AG10803 (cell line): Measurements from ENCODE around the gene PIK3R1.

Experiments used
- DNase-seq: peaks from one replicate; pipeline ENCODE4 v3.0.0; 2010; ENCODE audit warnings: low read depth
- H3K4me3 ChIP-seq: 2 replicates; pipeline ENCODE4 v1.5.1; 2011; ENCODE audit warnings: mild to moderate bottlenecking, low read length, control low read depth
- TF ChIP-seq, protein P1 (sequence below): conservative IDR thresholded peaks from 2 replicates; pipeline ENCODE4 v1.5.1; 2011; ENCODE audit warnings: mild to moderate bottlenecking, low read length, control low read depth, inconsistent platforms

The PIK3R1 gene

DNA sequence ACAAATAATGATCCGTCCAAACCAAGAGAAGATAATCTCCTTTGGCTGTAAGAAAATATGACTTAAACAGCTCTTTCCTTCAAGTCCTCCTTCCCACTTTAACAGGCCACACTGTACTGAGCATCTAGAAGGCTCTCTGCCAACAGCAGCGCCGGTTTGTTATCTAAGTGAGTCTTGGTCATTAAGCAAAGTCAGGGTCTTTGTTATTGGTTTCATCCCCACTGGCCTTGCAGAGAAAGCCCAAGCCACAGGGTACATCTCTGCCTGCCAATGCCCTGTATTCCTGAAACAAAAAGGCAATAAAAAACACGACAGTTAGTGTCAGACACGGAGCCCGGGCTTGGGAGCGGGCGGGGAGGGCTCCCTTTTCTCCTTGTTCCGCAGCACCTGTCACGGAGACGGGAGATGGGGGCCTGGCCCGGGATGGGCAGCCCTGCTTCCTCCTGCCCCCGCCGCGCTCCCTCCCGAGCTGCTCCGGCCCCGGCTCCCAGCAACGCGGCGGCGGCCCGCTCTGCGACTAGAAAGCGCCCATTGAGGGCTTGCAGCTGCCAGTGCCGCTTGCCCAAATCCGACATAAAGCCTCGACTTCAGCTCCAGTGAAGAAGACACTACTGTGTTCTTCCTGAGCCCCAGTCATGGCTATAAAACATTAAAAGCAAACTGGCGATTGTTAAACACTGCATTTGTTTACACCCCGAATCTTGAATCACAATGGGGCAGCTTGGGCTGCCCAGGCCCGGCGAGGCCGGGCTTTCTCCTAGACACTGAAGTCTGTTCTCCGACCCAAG is 28.1 kb upstream of the PIK3R1 start:
- TF ChIP-seq, protein P1, sequence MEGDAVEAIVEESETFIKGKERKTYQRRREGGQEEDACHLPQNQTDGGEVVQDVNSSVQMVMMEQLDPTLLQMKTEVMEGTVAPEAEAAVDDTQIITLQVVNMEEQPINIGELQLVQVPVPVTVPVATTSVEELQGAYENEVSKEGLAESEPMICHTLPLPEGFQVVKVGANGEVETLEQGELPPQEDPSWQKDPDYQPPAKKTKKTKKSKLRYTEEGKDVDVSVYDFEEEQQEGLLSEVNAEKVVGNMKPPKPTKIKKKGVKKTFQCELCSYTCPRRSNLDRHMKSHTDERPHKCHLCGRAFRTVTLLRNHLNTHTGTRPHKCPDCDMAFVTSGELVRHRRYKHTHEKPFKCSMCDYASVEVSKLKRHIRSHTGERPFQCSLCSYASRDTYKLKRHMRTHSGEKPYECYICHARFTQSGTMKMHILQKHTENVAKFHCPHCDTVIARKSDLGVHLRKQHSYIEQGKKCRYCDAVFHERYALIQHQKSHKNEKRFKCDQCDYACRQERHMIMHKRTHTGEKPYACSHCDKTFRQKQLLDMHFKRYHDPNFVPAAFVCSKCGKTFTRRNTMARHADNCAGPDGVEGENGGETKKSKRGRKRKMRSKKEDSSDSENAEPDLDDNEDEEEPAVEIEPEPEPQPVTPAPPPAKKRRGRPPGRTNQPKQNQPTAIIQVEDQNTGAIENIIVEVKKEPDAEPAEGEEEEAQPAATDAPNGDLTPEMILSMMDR, result no peak
- no peak for DNase-seq
- H3K4me3 ChIP-seq, result no peak overlapping the region

GRCh38 chr5:68189171-68189570 is 26.4 kb upstream of the PIK3R1 start:
- no peak for DNase-seq
- TF ChIP-seq, protein P1, result no peak
- no peak overlapping the region for H3K4me3 ChIP-seq

DNA sequence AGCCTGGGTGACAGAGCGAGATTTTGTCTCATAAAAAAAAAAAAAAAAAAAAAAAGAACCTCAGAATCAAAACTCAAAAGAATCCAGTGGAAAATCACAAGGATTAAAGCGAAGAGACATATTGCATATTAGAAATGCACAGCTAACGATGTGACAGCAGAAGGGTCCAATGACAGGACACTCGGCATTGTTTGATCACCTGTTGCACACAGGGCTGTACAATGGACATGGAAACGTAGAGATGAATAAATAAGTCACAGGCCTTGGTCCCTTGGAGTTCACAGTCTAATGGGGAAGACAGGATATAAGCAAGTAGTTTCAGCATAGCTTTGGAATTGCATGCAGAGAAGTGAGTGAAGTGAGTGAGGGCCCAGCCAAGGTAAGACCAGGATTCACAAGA is 25.9 kb upstream of the PIK3R1 start:
- TF ChIP-seq, protein P1, result no peak
- no peak for DNase-seq
- H3K4me3 ChIP-seq, result no peak overlapping the region

DNA sequence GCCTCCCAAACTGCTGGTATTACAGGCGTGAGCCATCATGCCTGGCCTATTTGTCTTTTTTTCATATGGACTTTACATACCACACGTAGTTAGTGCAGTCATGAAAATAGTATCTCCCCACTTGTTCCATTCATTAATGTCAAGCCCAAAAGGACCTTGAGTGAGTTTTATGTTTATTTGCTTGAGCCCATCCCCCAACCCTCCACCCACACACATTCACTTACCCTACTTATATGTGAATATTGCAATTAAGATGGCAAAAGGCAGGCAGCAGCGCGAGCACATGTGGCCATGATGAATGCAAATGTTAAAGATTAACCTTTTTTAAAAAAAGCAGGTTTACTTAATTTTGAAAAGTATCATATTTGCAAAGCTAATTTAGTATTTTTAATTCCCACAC is 24.9 kb upstream of the PIK3R1 start:
- no peak for DNase-seq
- H3K4me3 ChIP-seq, result no peak overlapping the region
- TF ChIP-seq, protein P1, result no peak

GRCh38 chr5:68191083-68191791 is 24.3 kb upstream of the PIK3R1 start:
- H3K4me3 ChIP-seq, result no peak overlapping the region
- TF ChIP-seq, protein P1, result no peak
- DNase-seq, result no peak

GRCh38 chr5:68192679-68193060 is 22.9 kb upstream of the PIK3R1 start:
- TF ChIP-seq, protein P1, result no peak
- no peak for DNase-seq
- H3K4me3 ChIP-seq, result no peak overlapping the region
